ENCODE results near the gene ARHGAP36. TPM values are rescaled to one million over a fixed set of nuclear protein-coding genes. Genes with fewer than 3 reads are reported as not detected.

Gene ARHGAP36
- polyA plus RNA-seq, 2 of the 4 experiments (the other 2 are of a cell fraction): not detected

GRCh38 chrX:131053076-131053475 is 5.1 kb upstream of the ARHGAP36 start:
- WGBS (ENCODE audit: missing lambda C conversion rate): 46% methylated on average over 5 of the region's 5 CpGs
- H3K9me3 ChIP-seq: no peaks in the 10 kb centered on the region
- TF ChIP-seq REST (IDR thresholded peaks at IDR 0.05): no peak
- no peak for TF ChIP-seq POLR2AphosphoS2 (conservative IDR thresholded peaks at IDR 0.05; ENCODE audit: low read length)
- TF ChIP-seq HMGXB4 (CRISPR knock-in tag; IDR thresholded peaks at IDR 0.05; ENCODE audit: borderline replicate concordance): no peak
- TF ChIP-seq ELK1 (IDR thresholded peaks at IDR 0.05; ENCODE audit: low read depth, low read length): no peak
- no peak for TF ChIP-seq EHMT2 (IDR thresholded peaks at IDR 0.05; ENCODE audit: low read depth)
- H3K4me2 ChIP-seq: no peak overlapping the region
- DNase-seq (ENCODE audit: low read depth in 1 of 2, low spot score in 1 of 2) (no peak), ATAC-seq (no peak), FAIRE-seq (peak; percentile 18)
- H3K27ac ChIP-seq: no peak overlapping the region
- POLR2A ChIA-PET: no interaction called here
- no peaks in the 10 kb centered on the region for H3K4me1 ChIP-seq
- CTCF ChIA-PET: interaction anchor here (0.9 kb wide), 1 partner anchor 16 kb away, joined by 3 read pairs; no protein-coding TSS in a partner anchor
- H3K4me3 ChIP-seq: no peak overlapping the region

- POLR2A ChIA-PET: no interaction called here
- Histone ChIP-seq H3K4me2 (no peak overlapping the region), H3K9me3 (no peaks in the 10 kb centered on the region), H3K4me1 (no peaks in the 10 kb centered on the region), H3K27ac (no peak overlapping the region), H3K4me3 (no peak overlapping the region)
- FAIRE-seq: no peak
- 8% methylated on average over 6 of the region's 6 CpGs for WGBS (ENCODE audit: missing lambda C conversion rate)
- CTCF ChIA-PET: interaction anchor here (2.3 kb wide), 1 partner anchor 14 kb away, joined by 8 read pairs; no protein-coding TSS in a partner anchor
- ATAC-seq: no peak
- DNase-seq (ENCODE audit: low read depth in 1 of 2, low spot score in 1 of 2): no peak
- TF ChIP-seq MAX (IDR thresholded peaks at IDR 0.05): no peak
- no peak for TF ChIP-seq GATA3 (IDR thresholded peaks at IDR 0.05; ENCODE audit: borderline replicate concordance)
- no peak for TF ChIP-seq ZC3H11A (IDR thresholded peaks at IDR 0.05)
- TF ChIP-seq HOXB13 (CRISPR knock-in tag; IDR thresholded peaks at IDR 0.05; ENCODE audit: low read depth): no peak
- no peak for TF ChIP-seq JUN (IDR thresholded peaks at IDR 0.05)
- no peak for TF ChIP-seq ESRRA (IDR thresholded peaks at IDR 0.05; ENCODE audit: borderline replicate concordance, low read length)
- no peak for TF ChIP-seq ZSCAN20 (CRISPR knock-in tag; IDR thresholded peaks at IDR 0.05)
- no peak for TF ChIP-seq SREBF2 (IDR thresholded peaks at IDR 0.05)
Measured at GRCh38 chrX:131054906-131055305, 3.2 kb upstream of the ARHGAP36 start.

- no peak for FAIRE-seq
- no peaks in the 10 kb centered on the region for H3K9me3 ChIP-seq
Measured at GRCh38 chrX:131057706-131058105, 440 bp upstream of the ARHGAP36 start.

More at GRCh38 chrX:131057706-131058105, 440 bp upstream of the ARHGAP36 start:
- 81% methylated on average over 6 of the region's 9 CpGs for WGBS (ENCODE audit: missing lambda C conversion rate)
- Histone ChIP-seq H3K4me2 (no peak overlapping the region), H3K4me1 (no peaks in the 10 kb centered on the region), H3K4me3 (no peak overlapping the region), H3K27ac (no peak overlapping the region)
- TF ChIP-seq CEBPB (IDR thresholded peaks at IDR 0.05) (no peak), MAZ (IDR thresholded peaks at IDR 0.05; ENCODE audit: borderline replicate concordance, low read depth, low read length) (no peak)
- ChIA-PET POLR2A (no interaction called here), CTCF (no interaction called here)
- DNase-seq (ENCODE audit: low read depth in 1 of 2, low spot score in 1 of 2): no peak
- ATAC-seq: no peak

All from A549 (cell line).